ENCODE measurements around the gene LPXN.

GRCh38 chr11:58506935-58507334, 68.7 kb downstream of the LPXN start:
- no peak for TF ChIP-seq CTCF (IDR thresholded peaks at IDR 0.05)
- no peak for TF ChIP-seq POLR2A (IDR thresholded peaks at IDR 0.05)

Data from Peyer's patch (tissue), 4 donors.